Measurements from ENCODE around the gene SLC7A4. TPM values are rescaled to one million over a fixed set of nuclear protein-coding genes. Genes with fewer than 3 reads are reported as not detected.

Gene SLC7A4
- polyA plus RNA-seq, 1 of the 3 experiments (the other 2 are of a cell fraction) = 0.02 TPM

DNA sequence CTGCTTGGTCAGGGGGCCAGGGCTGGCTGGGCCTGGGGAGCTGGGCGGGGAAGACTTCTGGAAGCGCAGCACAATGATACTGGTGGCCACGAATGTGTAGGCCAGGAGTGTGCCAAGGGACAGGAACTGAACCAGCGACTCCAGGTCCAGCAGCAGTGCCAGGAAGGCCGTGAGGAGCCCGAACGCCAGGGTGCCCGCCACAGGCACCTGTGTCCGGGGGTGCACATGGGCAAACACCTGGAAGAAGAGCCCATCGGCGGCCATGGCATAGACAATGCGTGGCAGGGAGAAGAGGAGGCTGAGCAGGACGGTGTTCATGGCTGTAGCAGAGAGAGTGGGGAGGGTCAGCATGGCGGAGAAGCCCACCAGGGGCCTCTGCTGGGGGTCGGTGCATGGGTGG is 2.3 kb downstream of the SLC7A4 start (continued):
- TF ChIP-seq, protein P1, sequence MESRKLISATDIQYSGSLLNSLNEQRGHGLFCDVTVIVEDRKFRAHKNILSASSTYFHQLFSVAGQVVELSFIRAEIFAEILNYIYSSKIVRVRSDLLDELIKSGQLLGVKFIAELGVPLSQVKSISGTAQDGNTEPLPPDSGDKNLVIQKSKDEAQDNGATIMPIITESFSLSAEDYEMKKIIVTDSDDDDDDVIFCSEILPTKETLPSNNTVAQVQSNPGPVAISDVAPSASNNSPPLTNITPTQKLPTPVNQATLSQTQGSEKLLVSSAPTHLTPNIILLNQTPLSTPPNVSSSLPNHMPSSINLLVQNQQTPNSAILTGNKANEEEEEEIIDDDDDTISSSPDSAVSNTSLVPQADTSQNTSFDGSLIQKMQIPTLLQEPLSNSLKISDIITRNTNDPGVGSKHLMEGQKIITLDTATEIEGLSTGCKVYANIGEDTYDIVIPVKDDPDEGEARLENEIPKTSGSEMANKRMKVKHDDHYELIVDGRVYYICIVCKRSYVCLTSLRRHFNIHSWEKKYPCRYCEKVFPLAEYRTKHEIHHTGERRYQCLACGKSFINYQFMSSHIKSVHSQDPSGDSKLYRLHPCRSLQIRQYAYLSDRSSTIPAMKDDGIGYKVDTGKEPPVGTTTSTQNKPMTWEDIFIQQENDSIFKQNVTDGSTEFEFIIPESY (IDR thresholded peaks at IDR 0.05; ENCODE audit: borderline replicate concordance, low read depth) = no peak
- TF ChIP-seq, protein P2, sequence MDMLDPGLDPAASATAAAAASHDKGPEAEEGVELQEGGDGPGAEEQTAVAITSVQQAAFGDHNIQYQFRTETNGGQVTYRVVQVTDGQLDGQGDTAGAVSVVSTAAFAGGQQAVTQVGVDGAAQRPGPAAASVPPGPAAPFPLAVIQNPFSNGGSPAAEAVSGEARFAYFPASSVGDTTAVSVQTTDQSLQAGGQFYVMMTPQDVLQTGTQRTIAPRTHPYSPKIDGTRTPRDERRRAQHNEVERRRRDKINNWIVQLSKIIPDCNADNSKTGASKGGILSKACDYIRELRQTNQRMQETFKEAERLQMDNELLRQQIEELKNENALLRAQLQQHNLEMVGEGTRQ (IDR thresholded peaks at IDR 0.05; ENCODE audit: borderline replicate concordance, low read depth, low read length) = no peak
- TF ChIP-seq GABPA (IDR thresholded peaks at IDR 0.05; ENCODE audit: low read depth) (no peak), MEF2A (IDR thresholded peaks at IDR 0.05; ENCODE audit: borderline replicate concordance, low read depth) (no peak)

DNA sequence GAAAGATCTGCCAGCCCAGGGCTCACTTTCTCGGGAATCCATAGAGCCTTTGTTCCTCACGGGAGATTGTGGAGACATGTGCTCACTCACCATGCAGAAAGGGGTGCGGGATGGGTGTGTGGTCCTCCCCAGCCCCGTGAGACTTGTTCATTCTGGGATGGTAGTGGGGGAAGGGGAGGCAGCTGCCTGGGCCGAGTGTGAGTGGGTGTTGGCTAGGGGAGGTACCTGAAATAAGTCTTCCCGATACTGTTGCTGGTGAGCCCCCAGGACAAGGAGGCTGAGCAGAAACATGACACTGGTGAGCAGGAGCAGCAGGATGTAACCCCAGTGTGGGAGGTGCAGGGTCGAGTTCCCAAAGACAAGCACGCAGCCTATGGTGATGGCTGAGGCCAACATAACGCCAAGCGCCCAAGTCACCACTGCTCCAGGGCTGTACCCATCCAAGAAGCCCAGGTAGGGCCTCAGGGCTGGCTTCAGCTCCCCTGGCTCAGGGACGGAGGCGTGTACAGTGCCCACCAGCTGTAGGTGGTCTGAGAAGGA is 2.8 kb downstream of the SLC7A4 start:
- POLR2A ChIA-PET = interaction anchor here (0.9 kb wide), 1 partner anchor 10 kb away, joined by 4 read pairs; no protein-coding TSS in a partner anchor
- no peak overlapping the region for H2AFZ ChIP-seq (ENCODE audit: low read depth)
- no peak overlapping the region for H3K4me2 ChIP-seq
- CTCF ChIA-PET = no interaction called here
- 73% methylated on average over 6 of the region's 12 CpGs for WGBS (ENCODE audit: low lambda C conversion rate)
- no peaks in the 10 kb centered on the region for H3K9me3 ChIP-seq
- H3K79me2 ChIP-seq (ENCODE audit: insufficient read depth) = no peaks in the 10 kb centered on the region
- TF ChIP-seq SMC3 (IDR thresholded peaks at IDR 0.05; ENCODE audit: low read depth, low read length) (no peak), RFX5 (IDR thresholded peaks at IDR 0.05; ENCODE audit: low read length) (no peak), GATA2 (CRISPR knock-in tag; IDR thresholded peaks at IDR 0.05) (no peak), CHD2 (IDR thresholded peaks at IDR 0.05; ENCODE audit: low read length, partially characterized antibody) (no peak), RXRA (IDR thresholded peaks at IDR 0.05; ENCODE audit: borderline replicate concordance, low read depth) (no peak), MEF2A (IDR thresholded peaks at IDR 0.05; ENCODE audit: borderline replicate concordance, low read depth) (no peak), JUND (IDR thresholded peaks at IDR 0.05) (no peak), SIN3A (IDR thresholded peaks at IDR 0.05; ENCODE audit: borderline replicate concordance, low read depth, low read length) (no peak), FOXJ3 (CRISPR knock-in tag; IDR thresholded peaks at IDR 0.05) (no peak)
- TF ChIP-seq, protein P3, sequence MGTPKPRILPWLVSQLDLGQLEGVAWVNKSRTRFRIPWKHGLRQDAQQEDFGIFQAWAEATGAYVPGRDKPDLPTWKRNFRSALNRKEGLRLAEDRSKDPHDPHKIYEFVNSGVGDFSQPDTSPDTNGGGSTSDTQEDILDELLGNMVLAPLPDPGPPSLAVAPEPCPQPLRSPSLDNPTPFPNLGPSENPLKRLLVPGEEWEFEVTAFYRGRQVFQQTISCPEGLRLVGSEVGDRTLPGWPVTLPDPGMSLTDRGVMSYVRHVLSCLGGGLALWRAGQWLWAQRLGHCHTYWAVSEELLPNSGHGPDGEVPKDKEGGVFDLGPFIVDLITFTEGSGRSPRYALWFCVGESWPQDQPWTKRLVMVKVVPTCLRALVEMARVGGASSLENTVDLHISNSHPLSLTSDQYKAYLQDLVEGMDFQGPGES (IDR thresholded peaks at IDR 0.05; ENCODE audit: low read depth, low read length) = no peak
- TF ChIP-seq, protein P4, sequence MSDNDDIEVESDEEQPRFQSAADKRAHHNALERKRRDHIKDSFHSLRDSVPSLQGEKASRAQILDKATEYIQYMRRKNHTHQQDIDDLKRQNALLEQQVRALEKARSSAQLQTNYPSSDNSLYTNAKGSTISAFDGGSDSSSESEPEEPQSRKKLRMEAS (IDR thresholded peaks at IDR 0.05; ENCODE audit: low read depth) = no peak
- TF ChIP-seq, protein P5, sequence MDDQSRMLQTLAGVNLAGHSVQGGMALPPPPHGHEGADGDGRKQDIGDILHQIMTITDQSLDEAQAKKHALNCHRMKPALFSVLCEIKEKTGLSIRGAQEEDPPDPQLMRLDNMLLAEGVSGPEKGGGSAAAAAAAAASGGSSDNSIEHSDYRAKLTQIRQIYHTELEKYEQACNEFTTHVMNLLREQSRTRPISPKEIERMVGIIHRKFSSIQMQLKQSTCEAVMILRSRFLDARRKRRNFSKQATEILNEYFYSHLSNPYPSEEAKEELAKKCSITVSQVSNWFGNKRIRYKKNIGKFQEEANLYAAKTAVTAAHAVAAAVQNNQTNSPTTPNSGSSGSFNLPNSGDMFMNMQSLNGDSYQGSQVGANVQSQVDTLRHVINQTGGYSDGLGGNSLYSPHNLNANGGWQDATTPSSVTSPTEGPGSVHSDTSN (IDR thresholded peaks at IDR 0.05) = no peak
- TF ChIP-seq, protein P1 (IDR thresholded peaks at IDR 0.05; ENCODE audit: borderline replicate concordance, low read depth) = no peak
- no peak for DNase-seq
- no peaks in the 10 kb centered on the region for H4K20me1 ChIP-seq (ENCODE audit: insufficient read depth)
- H3K9me2 ChIP-seq = no peaks in the 10 kb centered on the region
- H3K9ac ChIP-seq = no peak overlapping the region
- no peaks in the 10 kb centered on the region for H3K27me3 ChIP-seq (ENCODE audit: insufficient read depth)
- no peaks in the 10 kb centered on the region for H3F3A ChIP-seq (replicated peaks; ENCODE audit: insufficient read depth)
- no peak overlapping the region for H3K27ac ChIP-seq (ENCODE audit: low read depth in 2 of 2, low read length in 1 of 2)
- peaks cover 0 to 21% of the 10 kb centered on the region in 2 experiments; a peak in 1 of 4 replicates for H3K4me1 ChIP-seq (ENCODE audit: control insufficient read depth in 1 of 2, insufficient read depth in 2 of 2, low read depth in 1 of 2, low read length in 1 of 2)
- no peak overlapping the region for H3K4me3 ChIP-seq (ENCODE audit: low read depth in 2 of 2, low read length in 1 of 2)
- no peaks in the 10 kb centered on the region for H3K36me3 ChIP-seq (replicated peaks in 1 of 2; ENCODE audit: control insufficient read depth in 1 of 2, insufficient read depth in 2 of 2, low read length in 1 of 2)

All from SK-N-SH (cell line).